SK-N-SH (cell line): ENCODE results near the gene TMA16. TPM values are rescaled to one million over a fixed set of nuclear protein-coding genes. Genes with fewer than 3 reads are reported as not detected.

ENCODE experiments used
- CTCF ChIA-PET: fragments of 300-600, 350-600 bp; formaldehyde crosslinking; extraction: SDS; loops from one replicate; lab custom pipeline; 2021; lab: Yijun Ruan, JAX
- POLR2A ChIA-PET: fragments of 350-600 bp; sonication (Branson Sonifier 250); formaldehyde crosslinking; extraction: SDS; loops from one replicate; lab custom pipeline; 2020; ENCODE audit warnings: antibody characterized with exemption, inconsistent platforms; lab: Yijun Ruan, JAX
- DNase-seq: peaks from one replicate; pipeline ENCODE4 v3.0.0; 2012
- H2AFZ ChIP-seq: fragments of 200-600 bp; sonication (generic); 2 replicates; pipeline ENCODE4 v1.8.1; 2016; ENCODE audit warnings: antibody characterized with exemption, mild to moderate bottlenecking, low read depth
- H3F3A ChIP-seq: fragments of 200-600 bp; sonication (generic); replicated peaks from 2 replicates; pipeline ENCODE3; 2016; ENCODE audit warnings: antibody characterized with exemption, mild to moderate bottlenecking; ENCODE audit not compliant: insufficient read depth
- H3K27ac ChIP-seq, 2 experiments: fragments of 200-500 bp in 1 of 2; fragments of 200-600 bp in 1 of 2; sonication (Bioruptor generic) in 1 of 2; sonication (generic), shearing (Covaris generic) in 1 of 2; 2 replicates each; pipeline versions ENCODE4 v1.5.1 to v1.6.1; 2014 to 2016; ENCODE audit warnings: low read depth in 2 of 2, inconsistent platforms in 1 of 2, low read length in 1 of 2, mild to moderate bottlenecking in 1 of 2, mixed read lengths in 1 of 2
- H3K27me3 ChIP-seq: fragments of 200-600 bp; sonication (generic), shearing (Covaris generic); 2 replicates; pipeline ENCODE4 v1.6.1; 2016; ENCODE audit warnings: mixed run types; ENCODE audit not compliant: insufficient read depth
- H3K36me3 ChIP-seq, 2 experiments: fragments of 200-500 bp in 1 of 2; fragments of 200-600 bp in 1 of 2; sonication (Bioruptor generic) in 1 of 2; sonication (generic) in 1 of 2; replicated peaks in 1 of 2; 2 replicates each; pipeline versions ENCODE3 to v1.5.1; 2014 to 2016; ENCODE audit warnings: low read length in 1 of 2, mild to moderate bottlenecking in 1 of 2; ENCODE audit not compliant: insufficient read depth in 2 of 2, control insufficient read depth in 1 of 2
- H3K4me1 ChIP-seq, 2 experiments: fragments of 200-500 bp in 1 of 2; fragments of 200-600 bp in 1 of 2; sonication (Bioruptor generic) in 1 of 2; sonication (generic), shearing (Covaris generic) in 1 of 2; 2 replicates each; pipeline versions ENCODE4 v1.5.1 to v1.6.1; 2014 to 2016; ENCODE audit warnings: low read depth in 1 of 2, low read length in 1 of 2, mixed run types in 1 of 2; ENCODE audit not compliant: insufficient read depth in 2 of 2, control insufficient read depth in 1 of 2
- H3K4me2 ChIP-seq: fragments of 200-600 bp; sonication (generic), shearing (Covaris generic); 2 replicates; pipeline ENCODE4 v1.6.1; 2017; ENCODE audit warnings: mixed run types
- H3K4me3 ChIP-seq, 2 experiments: fragments of 200-500 bp in 1 of 2; fragments of 200-600 bp in 1 of 2; sonication (Bioruptor generic) in 1 of 2; sonication (generic), shearing (Covaris generic) in 1 of 2; 2 replicates each; pipeline versions ENCODE4 v1.5.1 to v1.8.1; 2014 to 2016; ENCODE audit warnings: low read depth in 2 of 2, inconsistent platforms in 1 of 2, low read length in 1 of 2, mild to moderate bottlenecking in 1 of 2, mixed read lengths in 1 of 2, moderate library complexity in 1 of 2
- H3K79me2 ChIP-seq: fragments of 200-600 bp; sonication (generic); 2 replicates; pipeline ENCODE4 v1.8.1; 2017; ENCODE audit warnings: mild to moderate bottlenecking; ENCODE audit not compliant: insufficient read depth
- H3K9ac ChIP-seq: fragments of 200-600 bp; sonication (generic); 2 replicates; pipeline ENCODE4 v1.6.1; 2017; ENCODE audit warnings: mixed run types
- H3K9me2 ChIP-seq: fragments of 200-600 bp; sonication (generic); 2 replicates; pipeline ENCODE4 v1.6.1; 2017; ENCODE audit warnings: mixed run types
- H3K9me3 ChIP-seq: fragments of 200-600 bp; sonication (generic); 2 replicates; pipeline ENCODE4 v1.6.1; 2017; ENCODE audit warnings: mixed run types, mild to moderate bottlenecking, moderate library complexity
- H4K20me1 ChIP-seq: fragments of 200-600 bp; sonication (generic); 2 replicates; pipeline ENCODE4 v1.6.1; 2017; ENCODE audit warnings: mild to moderate bottlenecking, mixed run types; ENCODE audit not compliant: insufficient read depth
- CHD2 ChIP-seq: fragments of 150-350 bp; IDR thresholded peaks from 2 replicates; pipeline ENCODE4 v1.6.1; 2018; ENCODE audit warnings: low read length; ENCODE audit not compliant: partially characterized antibody
- CTCF ChIP-seq: fragments of 200-600 bp; sonication (generic); IDR thresholded peaks from 2 replicates; pipeline ENCODE4 v1.6.1; 2017; ENCODE audit warnings: antibody characterized with exemption, mild to moderate bottlenecking, moderate library complexity
- ELF1 ChIP-seq: IDR thresholded peaks from 2 replicates; pipeline ENCODE4 v1.4.0; 2012
- EP300 ChIP-seq, 2 experiments: IDR thresholded peaks; 2 replicates each; pipeline versions ENCODE4 v1.4.0 to v1.6.1; 2012; ENCODE audit warnings: borderline replicate concordance in 1 of 2, low read depth in 1 of 2, low read length in 1 of 2
- EZH2phosphoT487 ChIP-seq: fragments of 200-600 bp; sonication (generic); IDR thresholded peaks from 2 replicates; pipeline ENCODE4 v1.6.1; 2017; ENCODE audit warnings: low read depth, mixed run types, mild to moderate bottlenecking, antibody characterized with exemption, moderate library complexity, borderline replicate concordance
- FOXM1 ChIP-seq: IDR thresholded peaks from 2 replicates; pipeline ENCODE4 v1.4.0; 2012; ENCODE audit warnings: low read depth, mild to moderate bottlenecking
- GABPA ChIP-seq: IDR thresholded peaks from 2 replicates; pipeline ENCODE4 v1.4.0; 2012; ENCODE audit warnings: low read depth, mild to moderate bottlenecking
- JUND ChIP-seq: IDR thresholded peaks from 2 replicates; pipeline ENCODE4 v1.4.0; 2012
- NFIC ChIP-seq: IDR thresholded peaks from 2 replicates; pipeline ENCODE4 v1.4.0; 2012; ENCODE audit warnings: borderline replicate concordance
- NRF1 ChIP-seq: IDR thresholded peaks from 2 replicates; pipeline ENCODE4 v1.6.1; 2012; ENCODE audit warnings: low read depth, mild to moderate bottlenecking, low read length
- PBX3 ChIP-seq: IDR thresholded peaks from 2 replicates; pipeline ENCODE4; 2012
- RCOR1 ChIP-seq: fragments of 150-350 bp; IDR thresholded peaks from 2 replicates; pipeline ENCODE4 v1.6.1; 2017; ENCODE audit warnings: antibody characterized with exemption, low read length
- RXRA ChIP-seq: IDR thresholded peaks from 2 replicates; pipeline ENCODE4 v1.4.0; 2012; ENCODE audit warnings: low read depth, mild to moderate bottlenecking, borderline replicate concordance
- SMC3 ChIP-seq: IDR thresholded peaks from 2 replicates; pipeline ENCODE4 v1.6.1; 2012; ENCODE audit warnings: low read depth, low read length, improper control_type of control experiment
- USF1 ChIP-seq: IDR thresholded peaks from 2 replicates; pipeline ENCODE4 v1.4.0; 2012; ENCODE audit warnings: low read depth, borderline replicate concordance
- YY1 ChIP-seq: IDR thresholded peaks from 2 replicates; pipeline ENCODE4 v1.4.0; 2012; ENCODE audit warnings: low read depth, mild to moderate bottlenecking
- ZBTB33 ChIP-seq: IDR thresholded peaks from 2 replicates; pipeline ENCODE4 v1.4.0; 2012; ENCODE audit warnings: low read depth, borderline replicate concordance
- WGBS: methylation state at CpG from one replicate; pipeline ENCODE4 v1.1.6; 2017; ENCODE audit warnings: low lambda C conversion rate; 5-methylcytosine and 5-hydroxymethylcytosine counted together
- polyA plus RNA-seq, 3 experiments: library from polyadenylated mRNA; depleted of rRNA; stranded (reverse); fragments of >200 nt; gene quantifications; 2 replicates each; pipeline ENCODE4 v1.2.3, GENCODE V29; 2012
- TF ChIP-seq, protein P1 (sequence below): IDR thresholded peaks from 2 replicates; pipeline ENCODE4 v1.6.1; 2012; ENCODE audit warnings: mild to moderate bottlenecking, low read depth, low read length, moderate library complexity
- TF ChIP-seq, protein P2 (sequence below): fragments of 150-350 bp; IDR thresholded peaks from 2 replicates; pipeline ENCODE4 v1.6.1; 2016; ENCODE audit warnings: mild to moderate bottlenecking, low read depth, low read length

The TMA16 gene
- polyA plus RNA-seq, 1 of the 3 experiments (the other 2 are of a cell fraction) = 10.0 TPM

- no peak overlapping the region for H3K4me3 ChIP-seq
- H3K36me3 ChIP-seq = no peaks in the 10 kb centered on the region
- ChIA-PET POLR2A (no interaction called here), CTCF (interaction anchor here (2.2 to 3.3 kb wide), 3 partner anchors 10 to 14 kb away, joined by 8 to 12 read pairs (median 9); no protein-coding TSS in a partner anchor)
- no peaks in the 10 kb centered on the region for H3K4me1 ChIP-seq
- H3K9me2 ChIP-seq = no peaks in the 10 kb centered on the region
- H4K20me1 ChIP-seq = no peaks in the 10 kb centered on the region
- no peaks in the 10 kb centered on the region for H3F3A ChIP-seq
- H3K27me3 ChIP-seq = peaks cover 15% of the 10 kb centered on the region; the same call in 1 of the 2 replicates
- DNase-seq = no peak
- no peak overlapping the region for H3K9ac ChIP-seq
- no peaks in the 10 kb centered on the region for H3K79me2 ChIP-seq
- TF ChIP-seq PBX3 (no peak), YY1 (no peak), USF1 (no peak), ELF1 (no peak), ZBTB33 (no peak), RXRA (no peak), GABPA (no peak), EP300 (IDR thresholded peaks at IDR 0.05; ENCODE audit: borderline replicate concordance in 1 of 2, low read depth in 1 of 2, low read length in 1 of 2) (no peak), JUND (no peak), RCOR1 (no peak), EZH2phosphoT487 (no peak), SMC3 (no peak), NRF1 (no peak), CHD2 (no peak), FOXM1 (no peak), NFIC (no peak), CTCF (no peak)
- TF ChIP-seq, protein P1, sequence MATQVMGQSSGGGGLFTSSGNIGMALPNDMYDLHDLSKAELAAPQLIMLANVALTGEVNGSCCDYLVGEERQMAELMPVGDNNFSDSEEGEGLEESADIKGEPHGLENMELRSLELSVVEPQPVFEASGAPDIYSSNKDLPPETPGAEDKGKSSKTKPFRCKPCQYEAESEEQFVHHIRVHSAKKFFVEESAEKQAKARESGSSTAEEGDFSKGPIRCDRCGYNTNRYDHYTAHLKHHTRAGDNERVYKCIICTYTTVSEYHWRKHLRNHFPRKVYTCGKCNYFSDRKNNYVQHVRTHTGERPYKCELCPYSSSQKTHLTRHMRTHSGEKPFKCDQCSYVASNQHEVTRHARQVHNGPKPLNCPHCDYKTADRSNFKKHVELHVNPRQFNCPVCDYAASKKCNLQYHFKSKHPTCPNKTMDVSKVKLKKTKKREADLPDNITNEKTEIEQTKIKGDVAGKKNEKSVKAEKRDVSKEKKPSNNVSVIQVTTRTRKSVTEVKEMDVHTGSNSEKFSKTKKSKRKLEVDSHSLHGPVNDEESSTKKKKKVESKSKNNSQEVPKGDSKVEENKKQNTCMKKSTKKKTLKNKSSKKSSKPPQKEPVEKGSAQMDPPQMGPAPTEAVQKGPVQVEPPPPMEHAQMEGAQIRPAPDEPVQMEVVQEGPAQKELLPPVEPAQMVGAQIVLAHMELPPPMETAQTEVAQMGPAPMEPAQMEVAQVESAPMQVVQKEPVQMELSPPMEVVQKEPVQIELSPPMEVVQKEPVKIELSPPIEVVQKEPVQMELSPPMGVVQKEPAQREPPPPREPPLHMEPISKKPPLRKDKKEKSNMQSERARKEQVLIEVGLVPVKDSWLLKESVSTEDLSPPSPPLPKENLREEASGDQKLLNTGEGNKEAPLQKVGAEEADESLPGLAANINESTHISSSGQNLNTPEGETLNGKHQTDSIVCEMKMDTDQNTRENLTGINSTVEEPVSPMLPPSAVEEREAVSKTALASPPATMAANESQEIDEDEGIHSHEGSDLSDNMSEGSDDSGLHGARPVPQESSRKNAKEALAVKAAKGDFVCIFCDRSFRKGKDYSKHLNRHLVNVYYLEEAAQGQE = no peak
- TF ChIP-seq, protein P2, sequence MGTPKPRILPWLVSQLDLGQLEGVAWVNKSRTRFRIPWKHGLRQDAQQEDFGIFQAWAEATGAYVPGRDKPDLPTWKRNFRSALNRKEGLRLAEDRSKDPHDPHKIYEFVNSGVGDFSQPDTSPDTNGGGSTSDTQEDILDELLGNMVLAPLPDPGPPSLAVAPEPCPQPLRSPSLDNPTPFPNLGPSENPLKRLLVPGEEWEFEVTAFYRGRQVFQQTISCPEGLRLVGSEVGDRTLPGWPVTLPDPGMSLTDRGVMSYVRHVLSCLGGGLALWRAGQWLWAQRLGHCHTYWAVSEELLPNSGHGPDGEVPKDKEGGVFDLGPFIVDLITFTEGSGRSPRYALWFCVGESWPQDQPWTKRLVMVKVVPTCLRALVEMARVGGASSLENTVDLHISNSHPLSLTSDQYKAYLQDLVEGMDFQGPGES = no peak
- no peak overlapping the region for H3K27ac ChIP-seq
- no peaks in the 10 kb centered on the region for H3K9me3 ChIP-seq
- H3K4me2 ChIP-seq = no peak overlapping the region
- no peak overlapping the region for H2AFZ ChIP-seq
- 71% methylated on average over 2 of the region's 2 CpGs for WGBS
Observed at GRCh38 chr4:163562496-163562895, 68.0 kb downstream of the TMA16 start.
